ENCODE results near the gene SOCS2. TPM values are rescaled to one million over a fixed set of nuclear protein-coding genes. Genes with fewer than 3 reads are reported as not detected.
"Not testable (repeated sequence)": the region's sequence is repeated elsewhere in the genome, so short reads cannot be mapped to it uniquely, and the experiment has no call there.

Gene SOCS2, protein sequence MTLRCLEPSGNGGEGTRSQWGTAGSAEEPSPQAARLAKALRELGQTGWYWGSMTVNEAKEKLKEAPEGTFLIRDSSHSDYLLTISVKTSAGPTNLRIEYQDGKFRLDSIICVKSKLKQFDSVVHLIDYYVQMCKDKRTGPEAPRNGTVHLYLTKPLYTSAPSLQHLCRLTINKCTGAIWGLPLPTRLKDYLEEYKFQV
- total RNA-seq: 61.8 TPM
- long read RNA-seq, transcript SOCS2-202 (3 exons, 1,065 nt): major isoform, 57 of 142 reads
- long read RNA-seq, transcript SOCS2-206 (3 exons, 2,391 nt): minor isoform, 18 of 142 reads
- long read RNA-seq, transcript SOCS2-201 (3 exons, 2,761 nt): minor isoform, 11 of 142 reads
- long read RNA-seq, transcript SOCS2-210 (2 exons, 1,716 nt): minor isoform, 17 of 142 reads
- long read RNA-seq, partial matches to known transcripts: 1 of 142 reads
- long read RNA-seq, other reads (novel, unspliced or antisense): 37 of 142 reads

DNA sequence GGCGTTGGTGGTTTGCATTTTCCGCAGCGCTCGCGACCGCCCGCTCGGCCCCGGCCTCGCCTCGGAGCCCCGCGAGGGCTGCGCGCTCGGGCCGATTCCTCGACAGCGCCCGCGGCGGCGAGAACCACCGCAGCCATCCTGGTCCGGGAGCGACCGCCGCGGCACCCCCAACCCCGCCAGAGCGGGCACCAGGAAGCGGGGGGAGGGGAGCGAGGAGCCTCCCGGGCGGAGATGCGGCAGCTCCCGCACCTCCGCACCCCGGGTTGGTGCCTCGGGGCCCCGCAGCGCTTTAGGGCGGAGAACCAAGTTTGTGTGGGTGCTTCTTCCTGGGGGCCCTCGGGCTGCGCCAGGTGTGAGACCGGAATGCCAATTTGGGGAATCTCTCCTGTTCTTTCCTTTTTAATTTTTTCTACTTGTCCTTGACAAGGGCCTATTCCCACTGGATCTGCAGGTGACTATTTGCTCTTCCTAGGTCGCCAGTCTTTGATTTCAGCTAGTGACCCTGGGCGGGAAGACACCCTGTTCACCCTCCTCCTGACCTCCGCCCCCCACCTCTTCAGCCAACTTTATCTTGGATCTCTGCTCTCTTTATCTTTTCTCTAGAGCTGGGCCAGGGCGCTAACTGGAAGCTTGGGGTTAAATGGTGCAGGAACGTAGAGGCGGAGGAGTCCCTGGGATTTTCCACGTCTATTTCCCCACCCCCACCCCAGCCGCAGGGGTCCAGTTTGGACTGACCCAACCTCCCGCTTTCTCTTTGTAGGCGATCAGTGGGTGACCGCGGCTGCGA, at the start of gene SOCS2:
TSS of gene SOCS2 (plus strand) at position 751 of the 787 bp plus-strand sequence. CDS start 223 bp downstream, outside the sequence.
- no peak for DNase-seq (ENCODE audit: low spot score)

DNA sequence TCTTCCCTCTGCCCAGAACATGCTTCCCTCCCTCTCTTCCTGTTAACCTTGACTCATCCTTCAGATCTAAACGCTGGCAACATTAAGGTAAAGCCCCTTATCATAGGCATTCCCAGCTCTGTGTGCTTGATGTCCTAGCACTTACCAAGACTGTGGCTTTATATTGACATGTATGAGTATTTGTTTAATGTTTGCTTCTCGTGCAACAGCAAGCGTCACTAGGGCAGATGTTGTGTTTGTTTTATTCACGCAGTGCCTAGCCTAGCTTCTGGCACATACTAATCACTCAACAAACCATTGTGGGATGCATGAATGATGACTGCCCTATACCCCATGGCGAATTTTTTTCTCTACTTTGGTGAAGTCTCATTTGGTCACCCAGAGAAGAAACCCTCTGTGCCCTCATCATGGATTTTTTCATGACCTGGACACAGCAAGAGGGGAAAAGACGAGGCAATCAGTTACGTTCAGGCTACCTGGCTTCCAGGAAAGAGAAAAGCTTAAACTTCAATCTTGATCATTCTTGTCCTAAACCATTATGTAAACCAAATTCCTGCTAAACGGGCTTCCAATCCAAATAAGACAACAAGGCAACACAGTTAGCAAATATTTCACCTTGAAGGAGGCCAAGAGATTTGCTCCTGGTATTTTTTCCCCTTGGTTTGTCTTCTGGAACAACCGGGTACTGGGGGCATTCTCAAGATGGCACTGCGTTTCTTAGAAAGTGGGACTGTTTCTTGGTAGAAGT, 47.9 kb upstream of the SOCS2 start:
- no peak for DNase-seq (ENCODE audit: low spot score)

DNA sequence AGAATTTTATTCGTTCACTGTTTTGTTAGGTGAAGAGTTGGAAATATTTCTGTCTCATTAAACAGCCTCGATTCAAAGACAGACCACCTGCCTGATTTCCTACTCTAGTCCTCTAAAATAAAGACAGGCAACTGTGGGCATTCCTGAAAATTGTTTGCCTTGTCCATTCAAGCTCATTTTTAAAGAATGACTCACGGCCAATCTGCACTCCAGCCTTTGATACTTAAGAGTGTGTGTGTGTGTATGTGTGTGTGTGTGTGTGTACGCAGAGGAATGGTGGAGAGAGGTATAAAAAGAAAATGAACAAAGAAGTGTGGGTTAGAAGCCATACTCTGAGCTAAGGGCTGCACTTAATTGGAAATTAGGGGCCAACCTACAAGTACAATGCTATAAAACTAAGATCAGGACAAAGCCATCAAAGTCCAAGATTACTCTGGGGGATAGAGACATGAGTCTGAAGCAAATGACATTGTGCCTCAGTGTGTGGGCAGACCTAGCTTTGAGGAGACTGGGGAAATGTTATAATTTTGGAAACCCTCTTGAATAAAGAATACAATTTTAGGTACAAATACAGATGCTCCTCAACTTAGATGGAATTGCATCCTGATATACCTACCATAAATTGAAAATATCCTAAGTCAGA, 45.6 kb upstream of the SOCS2 start:
- DNase-seq (ENCODE audit: low spot score): no peak

DNA sequence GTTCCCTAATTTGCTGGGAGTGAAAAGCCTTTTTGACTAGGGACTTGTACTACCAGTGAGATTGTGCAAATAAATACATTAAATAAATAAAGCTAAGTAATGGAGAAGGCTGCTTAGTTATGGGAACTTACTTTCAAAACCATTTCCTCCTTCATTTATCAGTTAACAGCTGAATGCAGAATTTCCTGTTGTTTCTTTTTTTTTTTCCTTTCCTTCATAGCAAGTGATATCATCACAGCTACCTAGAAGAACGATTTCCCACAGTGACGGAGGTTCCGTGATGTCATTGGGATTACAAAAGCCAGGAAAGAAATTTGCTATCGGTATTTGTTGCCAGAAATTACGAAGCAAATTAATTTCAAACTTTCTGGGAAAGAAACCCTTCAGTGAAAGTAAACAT, 42.1 kb upstream of the SOCS2 start:
- DNase-seq (ENCODE audit: low spot score): no peak

DNA sequence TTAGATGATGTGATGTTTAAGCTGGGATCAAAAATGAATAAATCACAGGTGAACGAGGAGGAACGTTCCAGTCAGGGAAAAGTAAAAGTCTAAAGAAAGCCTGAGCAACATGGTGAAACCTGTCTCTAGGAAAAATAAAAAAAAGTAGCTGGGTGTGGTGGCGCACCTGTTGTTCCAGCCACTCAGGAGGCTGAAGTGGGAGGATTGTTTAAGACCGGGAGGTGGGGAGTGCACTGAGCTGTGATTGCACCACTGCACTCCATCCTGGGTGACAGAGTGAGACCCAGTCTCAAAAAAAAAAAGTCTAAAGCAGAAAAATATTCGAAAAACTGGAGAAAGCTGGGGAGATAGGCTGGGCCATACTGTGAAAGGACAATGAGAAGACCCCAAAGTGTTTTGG, 39.2 kb upstream of the SOCS2 start:
- DNase-seq (ENCODE audit: low spot score): no peak

DNA sequence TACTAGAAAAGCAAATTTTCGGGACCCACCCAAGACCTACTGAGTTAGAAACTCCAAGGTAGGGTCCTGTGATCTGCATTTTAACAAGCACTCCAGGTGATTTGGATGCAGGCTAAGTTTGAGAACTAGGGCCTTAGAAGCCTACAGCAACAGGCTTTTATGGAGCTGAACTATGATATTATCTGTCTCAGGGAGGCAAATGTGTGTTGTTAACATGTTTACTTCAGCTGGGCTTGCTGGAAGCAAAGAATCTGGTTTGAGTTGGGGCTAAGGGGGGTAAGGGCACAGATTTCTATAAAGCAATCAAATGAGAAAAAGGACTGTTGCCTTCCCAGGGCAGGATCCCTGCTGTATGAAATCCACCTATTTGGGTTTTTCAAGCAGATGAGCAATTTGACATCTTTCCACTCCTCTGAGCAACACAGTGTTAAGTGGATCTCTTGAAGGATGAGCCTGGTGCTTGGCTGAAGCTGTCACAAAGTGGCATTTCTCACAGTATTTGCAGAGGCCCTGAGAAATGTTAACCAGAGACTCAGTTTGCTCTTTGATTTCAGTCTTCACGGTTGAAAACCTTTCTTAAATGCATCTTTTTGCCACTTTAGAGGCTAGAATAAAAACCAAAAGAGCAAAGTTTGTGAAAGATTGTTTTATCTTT, 36.2 kb upstream of the SOCS2 start:
- DNase-seq (ENCODE audit: low spot score): no peak

DNA sequence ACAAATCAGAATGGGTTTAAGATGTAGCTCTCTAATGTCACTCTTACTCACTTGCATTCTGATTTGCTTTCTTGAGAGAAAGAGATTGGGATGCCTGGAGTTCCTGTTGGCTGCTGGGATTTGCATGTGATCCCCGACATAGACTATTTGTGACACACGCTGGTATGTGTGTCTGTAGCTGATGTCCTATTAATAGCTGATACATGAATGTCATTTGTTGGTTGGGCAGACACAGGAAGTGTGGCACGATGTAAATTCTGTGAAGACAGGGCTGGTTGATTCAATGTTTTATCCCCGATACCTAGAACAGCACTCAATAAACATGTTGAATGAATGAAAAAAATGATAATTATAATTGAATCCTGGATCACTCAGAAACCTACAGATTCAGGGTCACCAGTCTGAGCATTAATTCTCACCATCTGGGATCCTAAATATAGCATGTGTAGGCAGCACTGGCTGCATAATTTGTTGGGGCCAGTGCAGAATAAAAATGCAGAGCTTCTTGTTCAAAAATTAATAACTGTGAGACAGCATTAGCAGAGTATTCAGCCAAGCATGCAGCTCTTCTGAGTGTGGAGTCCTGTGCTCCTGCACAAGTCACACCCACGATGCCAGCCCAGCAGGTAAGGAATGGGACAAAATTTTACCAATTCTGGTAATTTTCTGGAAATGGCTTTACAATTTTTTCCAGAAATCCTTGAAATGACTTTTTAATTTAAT, 35.5 kb upstream of the SOCS2 start:
- no peak for DNase-seq (ENCODE audit: low spot score)

DNA sequence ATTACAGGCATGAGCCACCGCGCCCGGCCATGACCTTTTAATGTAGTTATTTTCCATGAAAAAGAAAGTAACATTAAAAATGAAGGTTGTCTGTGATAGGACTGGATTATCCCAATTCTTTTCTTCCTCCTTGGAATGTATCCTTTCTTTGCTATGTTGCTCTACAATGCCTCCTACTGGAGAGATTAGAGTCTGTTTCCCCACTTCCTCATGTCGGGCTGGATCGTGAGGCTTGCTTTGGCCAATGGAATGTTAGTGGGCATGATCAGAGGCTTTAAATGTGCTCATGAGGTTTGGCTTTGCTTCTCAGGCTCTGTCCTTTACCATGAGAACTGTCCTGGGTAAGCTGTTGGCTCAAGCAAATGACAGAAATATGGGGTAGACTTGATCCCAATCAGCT, 34.7 kb upstream of the SOCS2 start:
- no peak for DNase-seq (ENCODE audit: low spot score)

DNA sequence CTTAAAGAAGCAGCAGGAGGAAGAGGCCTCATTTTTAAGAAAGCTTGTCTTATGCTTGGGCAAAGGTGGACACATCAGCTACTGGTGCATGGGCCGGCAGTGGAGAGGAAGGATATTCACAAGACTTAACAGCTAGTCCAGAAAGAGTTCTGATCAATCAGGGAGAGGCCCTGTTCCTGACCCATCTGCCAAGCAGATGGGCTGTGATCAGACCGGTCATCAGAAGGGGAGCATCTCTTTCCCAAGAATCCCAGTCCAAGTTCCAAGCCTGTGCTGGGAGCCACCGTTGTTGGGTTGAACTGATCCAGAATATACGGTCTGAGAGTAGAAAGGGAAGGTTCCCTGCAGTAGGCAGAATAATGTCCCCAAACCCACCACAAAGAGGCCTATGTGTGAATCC, 32.7 kb upstream of the SOCS2 start:
- DNase-seq (ENCODE audit: low spot score): no peak

DNA sequence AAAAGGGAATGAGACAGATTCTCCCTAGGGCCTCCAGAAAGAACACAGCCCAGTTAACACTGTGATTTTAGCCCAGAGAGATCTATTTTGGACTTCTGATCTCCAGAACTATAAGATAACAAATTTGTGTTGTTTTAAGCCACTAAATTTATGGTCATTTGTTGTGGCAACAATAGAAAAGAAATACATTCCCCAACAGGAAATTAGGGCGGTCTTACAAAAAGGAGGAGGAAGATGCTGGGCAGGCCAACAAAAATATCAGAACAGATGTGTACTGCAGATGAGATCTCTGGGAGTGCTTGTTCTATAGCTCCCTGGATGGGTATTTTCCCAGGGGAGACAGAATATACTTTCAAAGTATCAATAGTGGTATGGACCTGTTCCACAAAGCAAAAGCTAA, 32.0 kb upstream of the SOCS2 start:
- no peak for DNase-seq (ENCODE audit: low spot score)

DNA sequence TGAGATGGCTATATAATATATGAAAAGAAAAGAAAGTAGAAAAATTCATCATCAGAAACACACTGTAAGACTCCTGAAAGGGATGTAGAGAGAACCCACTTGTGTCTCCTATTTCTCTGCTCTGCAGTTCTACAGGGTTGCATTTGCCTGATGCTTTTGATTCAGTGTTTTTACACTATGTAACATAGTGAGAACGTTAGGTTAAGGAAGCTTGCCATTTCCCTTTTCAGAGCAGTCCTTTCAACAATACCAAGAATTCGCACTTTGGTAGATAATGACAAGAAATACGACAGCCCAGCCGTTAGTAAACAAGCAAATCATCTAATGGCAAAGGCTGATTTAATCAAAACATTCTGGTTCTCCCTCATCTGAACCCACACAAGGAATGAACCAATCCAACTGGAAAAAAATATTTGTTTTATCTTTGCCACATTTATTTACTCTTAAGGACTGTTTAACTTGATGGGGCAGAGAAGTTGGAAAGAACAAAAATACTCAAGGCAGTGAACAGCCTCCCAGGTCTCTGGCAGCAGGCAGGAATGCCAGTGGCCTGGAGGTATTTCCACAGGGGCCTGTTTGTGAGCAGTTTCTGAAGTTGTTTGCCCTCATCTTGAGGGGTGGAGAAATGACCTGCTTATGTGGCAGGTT, 30.8 kb upstream of the SOCS2 start:
- DNase-seq (ENCODE audit: low spot score): no peak

DNA sequence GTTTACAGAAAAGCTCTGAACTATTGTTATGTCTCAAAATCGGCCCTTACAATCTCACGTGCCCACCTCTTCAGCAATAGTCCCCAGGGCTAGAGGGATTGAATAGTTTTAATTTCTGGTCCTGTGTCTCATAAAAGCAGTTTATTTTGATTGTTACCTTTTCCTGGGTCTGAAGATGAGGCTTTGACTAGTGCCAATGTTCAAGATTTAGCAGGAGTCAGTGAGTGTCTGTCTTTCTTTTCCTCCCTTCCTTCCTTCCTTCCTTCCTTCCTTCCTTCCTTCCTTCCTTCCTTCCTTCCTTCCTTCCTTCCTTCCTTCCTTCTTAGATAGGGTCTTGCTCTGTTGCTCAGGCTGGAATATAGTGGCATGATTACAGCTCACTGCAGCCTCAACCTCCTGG, 24.7 kb upstream of the SOCS2 start:
- no peak for DNase-seq (ENCODE audit: low spot score)

DNA sequence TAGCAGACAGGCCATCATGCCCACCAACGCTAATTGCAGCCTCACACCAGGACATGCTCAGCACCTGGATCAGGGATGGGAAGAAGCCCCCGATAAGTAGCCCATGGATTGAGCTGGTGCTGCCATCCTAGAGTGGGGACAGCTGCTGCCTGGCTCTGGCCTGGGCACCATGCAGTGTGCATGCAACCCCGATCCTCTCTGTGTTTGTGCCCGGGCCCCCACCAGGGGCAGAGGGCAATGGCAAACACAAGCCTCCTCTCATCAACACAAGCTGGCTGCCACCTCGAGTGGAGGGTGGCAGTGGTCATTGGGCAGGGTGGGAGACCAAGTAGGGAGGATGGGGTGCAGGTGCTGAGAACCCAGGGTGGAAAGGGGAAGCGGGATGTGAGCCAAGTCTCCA, 23.3 kb upstream of the SOCS2 start:
- no peak for DNase-seq (ENCODE audit: low spot score)

DNA sequence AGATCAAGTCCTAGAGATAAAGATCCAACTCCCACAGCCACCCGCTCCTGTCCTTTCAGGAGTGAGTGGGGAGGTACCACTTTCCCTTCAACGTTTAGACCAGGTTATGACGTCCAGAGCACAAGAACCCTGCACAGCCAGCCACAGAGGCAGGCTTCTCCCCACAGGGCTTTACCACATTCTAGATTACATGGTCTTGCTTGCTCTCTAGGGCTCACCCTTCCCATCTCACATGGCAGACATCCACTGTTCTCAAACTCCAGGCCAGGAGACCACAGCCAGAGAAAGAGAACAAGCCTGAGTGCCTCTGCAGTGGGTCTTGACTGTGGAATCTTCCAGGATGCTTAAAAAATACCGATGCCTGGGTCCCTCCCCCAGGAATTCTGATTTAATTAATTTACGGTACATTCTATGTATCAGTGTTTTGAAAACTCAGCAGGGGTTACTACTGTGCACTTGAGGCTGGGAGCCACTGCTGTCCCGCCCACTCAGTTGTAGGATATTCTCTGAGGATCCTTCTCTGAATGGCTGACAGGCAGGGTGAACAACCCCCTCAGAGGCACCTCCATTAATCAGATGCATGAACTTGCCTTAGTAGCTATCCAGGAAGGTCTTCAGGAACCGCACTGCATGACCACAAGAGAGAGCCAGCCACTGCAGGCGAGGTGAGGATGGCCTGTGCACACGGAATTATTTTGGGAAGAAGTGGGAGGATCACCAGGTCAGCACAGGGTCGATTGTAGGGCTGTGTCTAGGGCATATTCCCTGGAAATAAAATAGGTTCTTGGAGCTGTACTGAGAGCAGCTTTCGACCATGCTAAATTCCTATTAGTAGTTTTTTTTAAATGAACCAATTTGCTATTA, 21.5 kb upstream of the SOCS2 start:
- DNase-seq (ENCODE audit: low spot score): no peak

DNA sequence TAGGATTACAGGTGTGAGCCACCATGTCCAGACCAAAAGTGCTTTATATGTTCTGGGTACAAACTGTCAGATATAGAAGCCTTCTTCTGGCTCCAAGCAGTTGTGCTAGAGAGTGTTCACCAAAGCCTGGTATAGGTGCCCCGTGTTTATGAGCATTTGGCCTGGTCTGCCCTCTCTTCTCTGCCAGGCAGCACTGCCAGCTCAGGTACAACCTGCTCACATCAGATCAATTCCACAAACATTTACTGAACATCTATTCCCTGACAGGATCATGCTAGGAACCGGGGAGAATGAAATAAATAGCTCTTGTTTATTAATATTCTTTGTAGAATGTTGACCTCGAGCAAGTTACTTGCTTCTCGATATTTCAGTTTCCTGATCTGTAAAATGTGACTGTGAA, 20.0 kb upstream of the SOCS2 start:
- DNase-seq (ENCODE audit: low spot score): no peak

DNA sequence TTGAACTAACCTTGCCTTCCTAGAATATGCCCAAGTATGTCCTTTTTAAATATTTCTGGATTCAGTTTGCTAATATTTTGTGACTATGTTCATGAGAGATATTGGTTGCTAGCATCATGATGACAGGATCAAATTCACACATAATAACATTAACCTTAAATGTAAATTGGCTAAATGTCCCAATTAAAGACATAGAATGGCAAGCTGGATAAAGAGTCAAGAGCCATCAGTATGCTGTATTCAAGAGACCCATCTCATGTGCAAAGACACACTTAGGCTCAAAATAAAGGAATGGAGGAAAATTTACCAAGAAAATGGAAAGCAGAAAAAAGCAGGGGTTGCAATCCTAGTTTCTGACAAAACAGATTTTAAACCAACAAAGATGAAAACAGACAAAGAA, 14.6 kb upstream of the SOCS2 start:
- not testable (repeated sequence) for DNase-seq (ENCODE audit: low spot score)

DNA sequence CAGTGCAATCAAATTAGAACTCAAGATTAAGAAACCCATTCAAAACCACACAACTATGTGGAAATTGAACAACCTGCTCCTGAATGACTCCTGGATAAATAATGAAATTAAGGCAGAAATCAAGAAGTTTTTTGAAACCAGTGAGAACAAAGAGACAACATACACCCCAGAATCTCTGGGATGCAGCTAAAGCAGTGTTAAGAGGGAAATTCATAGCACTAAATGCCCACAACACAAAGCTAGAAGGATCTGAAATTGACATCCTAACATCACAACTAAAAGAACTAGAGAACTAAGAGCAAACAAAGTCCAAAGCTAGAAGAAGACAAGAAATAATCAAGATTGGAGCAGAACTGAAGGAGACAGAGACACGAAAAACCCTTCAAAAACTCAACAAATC, 13.8 kb upstream of the SOCS2 start:
- DNase-seq (ENCODE audit: low spot score): not testable (repeated sequence)

DNA sequence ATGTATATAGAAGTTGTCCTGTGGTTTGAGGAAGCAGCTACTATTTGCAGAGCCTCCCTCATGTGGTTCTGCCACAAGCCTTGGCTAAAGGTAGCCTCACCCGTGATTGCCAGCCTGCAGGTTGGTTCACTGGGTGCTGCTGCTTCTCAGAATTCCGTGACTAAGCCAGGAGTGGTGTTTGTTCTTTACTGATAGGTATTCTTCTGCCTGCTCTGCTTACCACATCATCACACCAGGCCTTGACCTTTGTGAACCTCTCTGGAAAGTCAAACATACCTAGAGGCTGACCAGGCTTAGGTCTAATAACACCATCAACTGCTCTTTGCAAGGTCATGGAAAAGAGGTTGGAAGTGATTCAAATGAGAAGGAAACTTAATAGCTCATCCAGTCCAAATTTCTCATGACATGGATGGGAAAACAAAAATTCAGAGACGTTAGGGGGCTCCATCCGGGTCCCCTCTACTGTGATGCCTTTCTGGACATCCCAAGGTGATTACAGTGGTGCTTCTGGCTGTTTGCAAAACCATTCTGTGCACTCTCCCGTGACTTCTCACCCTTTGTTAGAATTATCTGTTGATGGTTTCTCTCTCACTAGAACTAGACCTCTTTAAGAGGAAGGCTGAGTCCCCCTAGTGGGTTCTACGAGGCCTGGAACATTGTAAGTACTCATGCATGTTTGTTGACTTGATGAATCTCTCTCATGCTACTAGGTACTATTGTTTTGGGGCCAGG, 8.5 kb upstream of the SOCS2 start:
- DNase-seq (ENCODE audit: low spot score): no peak

All from mesenteric fat pad (tissue), 1 donor.